DND-41 (cell line): ENCODE results near the gene NPB.

Experiments
- ATAC-seq: fragments of 200-7000 bp; cut with Tn5 transposase; 3 replicates; pipeline ENCODE4 v1.9.1; 2021; ENCODE audit warnings: low read depth; ENCODE audit not compliant: insufficient read depth
- DNase-seq: peaks from one replicate; pipeline ENCODE4 v3.0.0-alpha.2; 2020
- H2AFZ ChIP-seq: 2 replicates; pipeline ENCODE4 v1.6.0; 2012; ENCODE audit warnings: low read depth, low read length
- H3K27ac ChIP-seq: 2 replicates; pipeline ENCODE4 v1.5.1; 2012; ENCODE audit warnings: low read length, inconsistent platforms
- H3K27me3 ChIP-seq: fragments of 200-600 bp; sonication (generic); 2 replicates; pipeline ENCODE4 v1.6.0; 2012; ENCODE audit warnings: low read length, mild to moderate bottlenecking, inconsistent platforms; ENCODE audit not compliant: insufficient read depth, poor library complexity
- H3K36me3 ChIP-seq: 2 replicates; pipeline ENCODE4 v1.5.1; 2012; ENCODE audit warnings: low read length, inconsistent platforms; ENCODE audit not compliant: insufficient read depth
- H3K4me1 ChIP-seq: 2 replicates; pipeline ENCODE4 v1.5.1; 2012; ENCODE audit warnings: mild to moderate bottlenecking, low read length; ENCODE audit not compliant: insufficient read depth
- H3K4me2 ChIP-seq: 2 replicates; pipeline ENCODE4 v1.6.0; 2012; ENCODE audit warnings: mild to moderate bottlenecking, moderate library complexity, low read length, inconsistent platforms; ENCODE audit not compliant: insufficient read depth
- H3K4me3 ChIP-seq, 2 experiments: fragments of 200-600 bp in 1 of 2; shearing (Covaris generic) in 1 of 2; 2 replicates each; pipeline ENCODE4 v1.5.1; 2012 to 2016; ENCODE audit warnings: inconsistent platforms in 2 of 2, low read length in 2 of 2, mild to moderate bottlenecking in 2 of 2, low read depth in 1 of 2, moderate library complexity in 1 of 2
- H3K79me2 ChIP-seq: 2 replicates; pipeline ENCODE4 v1.6.0; 2012; ENCODE audit warnings: low read length, inconsistent platforms; ENCODE audit not compliant: insufficient read depth
- H3K9ac ChIP-seq: 2 replicates; pipeline ENCODE4 v1.6.0; 2012; ENCODE audit warnings: low read depth, mild to moderate bottlenecking, inconsistent platforms, low read length, moderate library complexity
- H3K9me3 ChIP-seq: 2 replicates; pipeline ENCODE4 v1.5.1; 2012; ENCODE audit warnings: low read length, moderate library complexity, mild to moderate bottlenecking, inconsistent platforms; ENCODE audit not compliant: insufficient read depth, severe bottlenecking
- H4K20me1 ChIP-seq: 2 replicates; pipeline ENCODE4 v1.6.0; 2012; ENCODE audit warnings: low read length; ENCODE audit not compliant: insufficient read depth
- EZH2 ChIP-seq: IDR thresholded peaks from 3 replicates; pipeline ENCODE4 v1.6.1; 2012; ENCODE audit warnings: borderline replicate concordance, low read depth, mild to moderate bottlenecking, moderate library complexity, low read length, inconsistent platforms; ENCODE audit not compliant: severe bottlenecking
- TF ChIP-seq, protein P1 (sequence below): IDR thresholded peaks from 2 replicates; pipeline ENCODE4 v1.5.1; 2012; ENCODE audit warnings: borderline replicate concordance, low read length, moderate library complexity, mild to moderate bottlenecking; ENCODE audit not compliant: poor library complexity, severe bottlenecking; ENCODE audit errors: extremely low read depth

Gene NPB

DNA sequence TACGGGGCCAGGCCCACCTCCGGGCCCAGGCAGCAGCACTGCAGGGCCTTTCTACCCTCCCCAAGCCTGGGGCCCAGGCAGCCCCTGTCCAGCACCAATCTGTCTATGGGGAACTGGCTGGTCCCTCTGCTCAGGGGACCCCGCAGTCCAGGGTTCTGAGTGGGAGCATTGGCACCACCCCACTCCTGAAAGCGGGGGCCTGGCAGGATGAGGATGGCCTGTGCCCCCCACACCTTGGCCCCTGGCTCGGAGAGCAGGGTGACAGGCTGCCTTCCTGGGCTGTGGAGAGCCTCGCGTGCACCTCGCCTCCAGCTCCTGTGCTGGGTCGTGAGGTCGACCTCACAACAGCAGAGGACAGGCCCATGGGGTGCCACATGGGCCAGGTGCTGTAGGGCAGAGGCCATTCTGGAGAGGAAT lies 1.4 kb downstream of the NPB start:
- Histone ChIP-seq H3K4me2 (no peak overlapping the region), H3K27ac (no peak overlapping the region), H3K79me2 (no peaks in the 10 kb centered on the region; the same call in 1 of the 2 replicates), H2AFZ (no peak overlapping the region), H3K4me3 (no peak overlapping the region), H3K9me3 (no peaks in the 10 kb centered on the region), H3K4me1 (no peaks in the 10 kb centered on the region), H4K20me1 (peaks cover 25% of the 10 kb centered on the region; the same call in 1 of the 2 replicates), H3K9ac (no peak overlapping the region), H3K36me3 (peaks cover 80% of the 10 kb centered on the region), H3K27me3 (no peaks in the 10 kb centered on the region)
- TF ChIP-seq, protein P1, sequence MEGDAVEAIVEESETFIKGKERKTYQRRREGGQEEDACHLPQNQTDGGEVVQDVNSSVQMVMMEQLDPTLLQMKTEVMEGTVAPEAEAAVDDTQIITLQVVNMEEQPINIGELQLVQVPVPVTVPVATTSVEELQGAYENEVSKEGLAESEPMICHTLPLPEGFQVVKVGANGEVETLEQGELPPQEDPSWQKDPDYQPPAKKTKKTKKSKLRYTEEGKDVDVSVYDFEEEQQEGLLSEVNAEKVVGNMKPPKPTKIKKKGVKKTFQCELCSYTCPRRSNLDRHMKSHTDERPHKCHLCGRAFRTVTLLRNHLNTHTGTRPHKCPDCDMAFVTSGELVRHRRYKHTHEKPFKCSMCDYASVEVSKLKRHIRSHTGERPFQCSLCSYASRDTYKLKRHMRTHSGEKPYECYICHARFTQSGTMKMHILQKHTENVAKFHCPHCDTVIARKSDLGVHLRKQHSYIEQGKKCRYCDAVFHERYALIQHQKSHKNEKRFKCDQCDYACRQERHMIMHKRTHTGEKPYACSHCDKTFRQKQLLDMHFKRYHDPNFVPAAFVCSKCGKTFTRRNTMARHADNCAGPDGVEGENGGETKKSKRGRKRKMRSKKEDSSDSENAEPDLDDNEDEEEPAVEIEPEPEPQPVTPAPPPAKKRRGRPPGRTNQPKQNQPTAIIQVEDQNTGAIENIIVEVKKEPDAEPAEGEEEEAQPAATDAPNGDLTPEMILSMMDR, result no peak
- no peak for TF ChIP-seq EZH2
- ATAC-seq (no peak), DNase-seq (no peak)

DNA sequence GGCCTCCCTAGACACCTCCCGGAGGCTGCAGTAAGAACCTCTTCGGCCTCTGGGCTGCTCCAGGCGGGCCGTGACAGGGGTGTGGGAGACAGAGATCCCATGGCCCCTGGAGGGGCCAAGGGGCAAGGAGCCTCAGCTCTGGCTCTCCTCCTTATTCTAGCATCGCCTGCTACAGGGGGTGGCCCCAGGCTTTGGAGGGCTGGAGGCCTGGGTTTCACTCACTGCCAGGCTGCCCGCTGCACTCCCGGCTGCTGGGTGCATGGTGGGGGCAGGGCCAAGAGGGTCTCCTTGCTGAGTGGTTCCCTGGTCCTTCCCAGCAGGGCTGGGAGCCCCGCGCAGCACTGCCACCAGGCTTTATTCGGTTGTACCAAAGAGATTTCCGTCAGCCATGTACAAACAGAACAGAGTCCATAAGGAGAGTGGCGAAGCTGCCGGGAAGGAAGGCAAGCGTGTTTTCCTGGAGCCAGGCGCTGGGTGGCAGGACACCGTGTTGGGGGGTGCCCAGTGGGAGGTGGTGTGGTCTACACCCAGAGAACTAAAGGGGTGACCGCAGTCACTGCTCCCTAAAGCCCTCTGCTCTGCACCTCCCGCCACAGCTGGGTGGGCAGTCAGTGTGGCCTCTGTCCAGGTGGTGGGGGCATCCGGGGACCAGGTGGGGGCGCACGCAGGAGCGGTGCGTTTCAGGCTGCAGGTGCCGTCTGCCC lies 2.0 kb downstream of the NPB start:
- no peak overlapping the region for H3K4me3 ChIP-seq
- ATAC-seq (no peak), DNase-seq (no peak)
- no peak for TF ChIP-seq EZH2
- TF ChIP-seq, protein P1, result no peak
- no peaks in the 10 kb centered on the region for H3K27me3 ChIP-seq
- H3K79me2 ChIP-seq, result peaks cover 2% of the 10 kb centered on the region; the same call in 1 of the 2 replicates
- H3K36me3 ChIP-seq, result peaks cover 80% of the 10 kb centered on the region
- H3K9me3 ChIP-seq, result no peaks in the 10 kb centered on the region
- no peak overlapping the region for H3K27ac ChIP-seq
- H3K4me2 ChIP-seq, result no peak overlapping the region
- H3K9ac ChIP-seq, result no peak overlapping the region
- no peak overlapping the region for H2AFZ ChIP-seq
- H3K4me1 ChIP-seq, result peaks cover 1% of the 10 kb centered on the region
- H4K20me1 ChIP-seq, result peaks cover 27% of the 10 kb centered on the region; the same call in 1 of the 2 replicates

DNA sequence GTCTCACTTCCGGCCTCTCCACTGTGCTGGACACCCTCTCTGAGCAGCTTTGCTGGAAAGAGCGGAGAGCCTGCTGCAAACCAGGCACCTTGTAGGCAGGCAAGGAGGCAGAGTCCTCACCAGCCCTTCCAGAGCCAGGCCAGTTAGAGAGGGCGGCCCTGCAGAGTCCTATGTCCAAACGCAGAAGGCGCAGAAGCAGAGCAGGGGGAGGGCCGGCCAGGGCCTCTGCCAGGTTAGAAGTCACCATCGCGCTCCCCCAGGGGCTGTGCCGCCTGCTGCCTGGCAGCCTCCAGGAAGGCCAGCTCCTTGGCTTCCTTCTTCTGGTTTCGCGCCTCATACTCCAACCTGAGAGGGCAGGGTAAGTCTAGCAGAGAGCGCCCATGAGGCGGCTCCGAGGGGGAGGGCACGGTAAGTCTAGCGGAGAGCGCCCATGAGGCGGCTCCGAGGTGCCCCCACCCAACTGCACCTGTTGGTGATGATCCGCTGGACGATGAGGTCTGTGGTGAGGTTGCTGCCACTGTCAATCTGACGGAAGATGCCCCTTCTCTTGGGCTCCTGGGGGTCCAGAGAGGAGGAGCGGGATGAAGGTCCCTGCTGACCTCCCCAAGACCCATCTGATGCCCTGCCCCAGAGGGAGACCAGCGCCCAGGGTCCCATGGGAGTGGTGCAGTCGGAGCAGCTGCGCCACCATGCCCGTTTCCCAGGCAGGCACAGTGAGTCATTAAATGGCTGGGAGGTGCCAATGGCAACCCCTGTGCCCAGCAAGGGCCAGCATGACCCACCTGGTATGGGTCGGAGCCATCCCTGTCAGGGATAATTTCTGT lies 2.8 kb downstream of the NPB start:
- H3K27me3 ChIP-seq, result no peaks in the 10 kb centered on the region
- H3K27ac ChIP-seq, result no peak overlapping the region
- H2AFZ ChIP-seq, result no peak overlapping the region
- H3K79me2 ChIP-seq, result peaks cover 9% of the 10 kb centered on the region
- H3K4me2 ChIP-seq, result no peak overlapping the region
- H3K36me3 ChIP-seq, result peaks cover 80% of the 10 kb centered on the region
- peaks cover 9% of the 10 kb centered on the region for H3K4me1 ChIP-seq
- H3K9ac ChIP-seq, result no peak overlapping the region
- TF ChIP-seq, protein P1, result no peak
- TF ChIP-seq EZH2, result no peak
- H3K4me3 ChIP-seq, result no peak overlapping the region
- H3K9me3 ChIP-seq, result no peaks in the 10 kb centered on the region
- no peak for DNase-seq
- no peak for ATAC-seq
- H4K20me1 ChIP-seq, result peaks cover 29% of the 10 kb centered on the region
